ENCODE data around the gene TCEANC.

DNA sequence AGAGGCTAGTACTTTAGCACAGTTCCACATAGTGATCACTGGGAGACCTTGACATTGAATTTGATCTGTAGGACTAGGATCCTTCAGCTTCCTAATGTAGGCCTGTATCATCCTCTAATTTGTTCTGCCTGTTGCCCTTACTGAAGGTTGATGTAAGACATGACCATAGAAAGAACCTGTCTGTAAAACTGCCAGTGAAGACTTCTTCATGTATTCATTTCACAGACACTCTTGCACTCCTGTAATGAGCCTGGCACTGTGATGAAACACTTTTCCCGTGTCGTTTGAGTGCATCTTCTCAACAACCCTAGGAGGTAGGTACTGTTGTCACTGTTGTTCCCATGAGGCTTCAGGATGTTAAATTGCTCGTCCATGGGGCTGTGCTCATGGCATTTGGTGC lies 50.6 kb downstream of the TCEANC start:
- no peak for TF ChIP-seq CTCF (IDR thresholded peaks at IDR 0.05)
- no peak for TF ChIP-seq POLR2A (IDR thresholded peaks at IDR 0.05)
